HEK293 (cell line): ENCODE measurements around the gene DNAJC4.

Source experiments
- BCL11A ChIP-seq: fragments of 450-650 bp; formaldehyde crosslinking; IDR thresholded peaks from 2 replicates; pipeline ENCODE4 v1.5.1; 2016; ENCODE audit warnings: low read depth, missing biosample characterization, missing genetic modification characterization
- GLIS2 ChIP-seq: fragments of 450-650 bp; formaldehyde crosslinking; IDR thresholded peaks from 2 replicates; pipeline ENCODE4 v1.5.1; 2016; ENCODE audit warnings: missing biosample characterization, missing genetic modification characterization
- HOXC10 ChIP-seq: sonication (generic); formaldehyde crosslinking; IDR thresholded peaks from 2 replicates; pipeline ENCODE4 v1.8.1; 2023; ENCODE audit warnings: mild to moderate bottlenecking, missing genetic modification reagents
- KLF9 ChIP-seq: fragments of 450-650 bp; formaldehyde crosslinking; IDR thresholded peaks from 2 replicates; pipeline ENCODE4 v1.5.1; 2016; ENCODE audit warnings: missing biosample characterization, missing genetic modification characterization, low read depth
- YY2 ChIP-seq: fragments of 450-650 bp; formaldehyde crosslinking; IDR thresholded peaks from 2 replicates; pipeline ENCODE4 v1.5.1; 2016; ENCODE audit warnings: missing biosample characterization, missing genetic modification characterization
- ZNF140 ChIP-seq: fragments of 450-650 bp; formaldehyde crosslinking; IDR thresholded peaks from 2 replicates; pipeline ENCODE4 v1.5.1; 2016; ENCODE audit warnings: missing biosample characterization, missing genetic modification characterization
- ZNF16 ChIP-seq: fragments of 450-650 bp; formaldehyde crosslinking; IDR thresholded peaks from 2 replicates; pipeline ENCODE4 v1.5.1; 2016; ENCODE audit warnings: low read depth, missing biosample characterization, missing genetic modification characterization
- ZNF169 ChIP-seq: fragments of 450-650 bp; formaldehyde crosslinking; IDR thresholded peaks from 2 replicates; pipeline ENCODE4 v1.5.1; 2016; ENCODE audit warnings: missing biosample characterization, missing genetic modification characterization
- ZNF19 ChIP-seq: fragments of 450-650 bp; formaldehyde crosslinking; IDR thresholded peaks from 2 replicates; pipeline ENCODE4; 2016; ENCODE audit warnings: missing biosample characterization, missing genetic modification characterization, low read depth
- ZNF302 ChIP-seq: fragments of 450-650 bp; formaldehyde crosslinking; IDR thresholded peaks from 2 replicates; pipeline ENCODE4 v1.5.1; 2016; ENCODE audit warnings: missing biosample characterization, missing genetic modification characterization, low read depth
- ZNF324 ChIP-seq: fragments of 450-650 bp; formaldehyde crosslinking; IDR thresholded peaks from 2 replicates; pipeline ENCODE4 v1.5.1; 2016; ENCODE audit warnings: missing biosample characterization, missing genetic modification characterization
- ZNF366 ChIP-seq: fragments of 450-650 bp; formaldehyde crosslinking; conservative IDR thresholded peaks from 2 replicates; pipeline ENCODE4 v1.5.1; 2016; ENCODE audit warnings: missing biosample characterization, missing genetic modification characterization
- ZNF391 ChIP-seq: fragments of 450-650 bp; formaldehyde crosslinking; IDR thresholded peaks from 2 replicates; pipeline ENCODE4 v1.5.1; 2016; ENCODE audit warnings: low read depth, missing biosample characterization, missing genetic modification characterization, borderline replicate concordance
- ZNF530 ChIP-seq: fragments of 450-650 bp; formaldehyde crosslinking; IDR thresholded peaks from 2 replicates; pipeline ENCODE4 v1.5.1; 2016; ENCODE audit warnings: low read depth, missing biosample characterization, missing genetic modification characterization
- ZNF623 ChIP-seq: fragments of 450-650 bp; formaldehyde crosslinking; IDR thresholded peaks from 2 replicates; pipeline ENCODE4 v1.5.1; 2016; ENCODE audit warnings: missing biosample characterization, missing genetic modification characterization
- ZNF670 ChIP-seq: fragments of 450-650 bp; formaldehyde crosslinking; IDR thresholded peaks from 2 replicates; pipeline ENCODE4 v1.5.1; 2016; ENCODE audit warnings: missing biosample characterization, missing genetic modification characterization, low read depth
- ZNF701 ChIP-seq: fragments of 450-650 bp; formaldehyde crosslinking; IDR thresholded peaks from 2 replicates; pipeline ENCODE4 v1.5.1; 2016; ENCODE audit warnings: missing biosample characterization, missing genetic modification characterization
- ZNF707 ChIP-seq: fragments of 450-650 bp; formaldehyde crosslinking; IDR thresholded peaks from 2 replicates; pipeline ENCODE4 v1.5.1; 2016; ENCODE audit warnings: missing biosample characterization, missing genetic modification characterization
- ZNF843 ChIP-seq: fragments of 450-650 bp; formaldehyde crosslinking; IDR thresholded peaks from 2 replicates; pipeline ENCODE4 v1.5.1; 2016; ENCODE audit warnings: missing biosample characterization, missing genetic modification characterization
- ZSCAN30 ChIP-seq: fragments of 450-650 bp; IDR thresholded peaks from 2 replicates; pipeline ENCODE4 v1.5.1; 2018; ENCODE audit warnings: missing biosample characterization, mild to moderate bottlenecking, missing genetic modification characterization, moderate library complexity
- TF ChIP-seq, protein P1 (sequence below): fragments of 450-650 bp; formaldehyde crosslinking; conservative IDR thresholded peaks from 2 replicates; pipeline ENCODE4 v1.5.1; 2016; ENCODE audit warnings: low read depth, missing biosample characterization, missing genetic modification characterization
- TF ChIP-seq, protein P2 (sequence below): fragments of 450-650 bp; formaldehyde crosslinking; IDR thresholded peaks from 2 replicates; pipeline ENCODE4 v1.5.1; 2016; ENCODE audit warnings: missing biosample characterization, missing genetic modification characterization
- TF ChIP-seq, protein P3 (sequence below): fragments of 450-650 bp; formaldehyde crosslinking; IDR thresholded peaks from 2 replicates; pipeline ENCODE4 v1.5.1; 2017; ENCODE audit warnings: missing biosample characterization, missing genetic modification characterization
- TF ChIP-seq, protein P4 (sequence below): fragments of 450-650 bp; formaldehyde crosslinking; IDR thresholded peaks from 2 replicates; pipeline ENCODE4 v1.5.1; 2016; ENCODE audit warnings: missing biosample characterization, missing genetic modification characterization, low read depth
- TF ChIP-seq, protein P5 (sequence below): fragments of 450-650 bp; formaldehyde crosslinking; IDR thresholded peaks from 2 replicates; pipeline ENCODE4 v1.5.1; 2016; ENCODE audit warnings: missing biosample characterization, missing genetic modification characterization, low read depth
- TF ChIP-seq, protein P6 (sequence below): fragments of 450-650 bp; formaldehyde crosslinking; IDR thresholded peaks from 2 replicates; pipeline ENCODE4 v1.5.1; 2016; ENCODE audit warnings: missing biosample characterization, missing genetic modification characterization, borderline replicate concordance

The DNAJC4 gene

DNA sequence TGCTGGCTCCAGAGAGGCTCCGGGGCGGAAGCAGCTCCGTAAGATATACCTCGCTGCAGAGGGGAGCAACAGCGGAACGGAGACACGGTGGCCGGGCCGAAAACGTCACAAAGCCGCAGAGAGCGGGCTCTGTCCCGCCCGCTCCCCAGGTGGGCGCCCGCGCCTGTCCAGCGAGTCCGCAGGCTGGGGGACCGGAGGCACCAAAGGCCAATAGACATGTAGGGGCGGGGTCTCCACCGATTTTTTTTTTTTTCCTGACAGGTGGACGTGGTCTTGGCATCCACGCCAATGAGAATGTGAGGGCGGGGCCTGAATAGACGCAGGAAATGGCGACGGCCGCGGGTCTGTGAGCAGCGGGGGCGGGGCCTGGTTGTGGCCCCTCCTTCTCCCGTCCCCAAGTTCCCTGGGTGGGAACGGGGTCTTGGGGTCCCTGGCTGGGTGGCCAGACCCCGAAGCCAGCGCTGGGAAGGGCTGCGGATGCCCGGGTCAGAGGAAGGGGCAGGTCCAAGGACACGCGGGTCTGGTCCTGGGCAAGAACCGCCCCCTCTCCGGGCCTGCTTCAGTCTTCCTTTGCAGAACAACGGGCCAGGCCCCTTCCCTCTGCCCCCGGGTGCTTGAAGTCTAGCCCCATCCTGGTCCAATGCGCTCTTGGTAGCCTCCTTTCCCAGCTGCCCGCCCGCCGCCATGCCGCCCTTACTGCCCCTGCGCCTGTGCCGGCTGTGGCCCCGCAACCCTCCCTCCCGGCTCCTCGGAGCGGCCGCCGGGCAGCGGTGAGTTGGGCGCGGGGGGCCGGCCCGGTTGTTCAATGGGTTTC, at the start of gene DNAJC4 (continued):
- TF ChIP-seq, protein P1, sequence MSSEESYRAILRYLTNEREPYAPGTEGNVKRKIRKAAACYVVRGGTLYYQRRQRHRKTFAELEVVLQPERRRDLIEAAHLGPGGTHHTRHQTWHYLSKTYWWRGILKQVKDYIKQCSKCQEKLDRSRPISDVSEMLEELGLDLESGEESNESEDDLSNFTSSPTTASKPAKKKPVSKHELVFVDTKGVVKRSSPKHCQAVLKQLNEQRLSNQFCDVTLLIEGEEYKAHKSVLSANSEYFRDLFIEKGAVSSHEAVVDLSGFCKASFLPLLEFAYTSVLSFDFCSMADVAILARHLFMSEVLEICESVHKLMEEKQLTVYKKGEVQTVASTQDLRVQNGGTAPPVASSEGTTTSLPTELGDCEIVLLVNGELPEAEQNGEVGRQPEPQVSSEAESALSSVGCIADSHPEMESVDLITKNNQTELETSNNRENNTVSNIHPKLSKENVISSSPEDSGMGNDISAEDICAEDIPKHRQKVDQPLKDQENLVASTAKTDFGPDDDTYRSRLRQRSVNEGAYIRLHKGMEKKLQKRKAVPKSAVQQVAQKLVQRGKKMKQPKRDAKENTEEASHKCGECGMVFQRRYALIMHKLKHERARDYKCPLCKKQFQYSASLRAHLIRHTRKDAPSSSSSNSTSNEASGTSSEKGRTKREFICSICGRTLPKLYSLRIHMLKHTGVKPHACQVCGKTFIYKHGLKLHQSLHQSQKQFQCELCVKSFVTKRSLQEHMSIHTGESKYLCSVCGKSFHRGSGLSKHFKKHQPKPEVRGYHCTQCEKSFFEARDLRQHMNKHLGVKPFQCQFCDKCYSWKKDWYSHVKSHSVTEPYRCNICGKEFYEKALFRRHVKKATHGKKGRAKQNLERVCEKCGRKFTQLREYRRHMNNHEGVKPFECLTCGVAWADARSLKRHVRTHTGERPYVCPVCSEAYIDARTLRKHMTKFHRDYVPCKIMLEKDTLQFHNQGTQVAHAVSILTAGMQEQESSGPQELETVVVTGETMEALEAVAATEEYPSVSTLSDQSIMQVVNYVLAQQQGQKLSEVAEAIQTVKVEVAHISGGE (tag by site-specific recombination), result 0 out of 2 replicates have a peak, but pooled peaks have one; percentile 7
- TF ChIP-seq KLF9 (peak; percentile 85), HOXC10 (CRISPR knock-in tag) (no peak), ZNF19 (tag by site-specific recombination) (no peak), ZNF391 (tag by site-specific recombination) (no peak), ZNF140 (tag by site-specific recombination) (no peak), ZNF16 (no peak), ZNF701 (tag by site-specific recombination) (no peak), ZNF707 (tag by site-specific recombination) (no peak), ZSCAN30 (tag by site-specific recombination) (no peak), ZNF623 (tag by site-specific recombination) (no peak), ZNF670 (tag by site-specific recombination) (no peak), ZNF530 (tag by site-specific recombination) (no peak), ZNF169 (tag by site-specific recombination) (no peak), GLIS2 (tag by site-specific recombination) (peak; percentile 61), ZNF302 (tag by site-specific recombination) (no peak), ZNF843 (tag by site-specific recombination) (no peak), ZNF366 (tag by site-specific recombination) (no peak), ZNF324 (tag by site-specific recombination) (no peak; the same call in 1 of the 2 replicates), YY2 (tag by site-specific recombination) (0 out of 2 replicates have a peak, but pooled peaks have one; percentile 40), BCL11A (tag by site-specific recombination) (0 out of 2 replicates have a peak, but pooled peaks have one; percentile 19)
- TF ChIP-seq, protein P2, sequence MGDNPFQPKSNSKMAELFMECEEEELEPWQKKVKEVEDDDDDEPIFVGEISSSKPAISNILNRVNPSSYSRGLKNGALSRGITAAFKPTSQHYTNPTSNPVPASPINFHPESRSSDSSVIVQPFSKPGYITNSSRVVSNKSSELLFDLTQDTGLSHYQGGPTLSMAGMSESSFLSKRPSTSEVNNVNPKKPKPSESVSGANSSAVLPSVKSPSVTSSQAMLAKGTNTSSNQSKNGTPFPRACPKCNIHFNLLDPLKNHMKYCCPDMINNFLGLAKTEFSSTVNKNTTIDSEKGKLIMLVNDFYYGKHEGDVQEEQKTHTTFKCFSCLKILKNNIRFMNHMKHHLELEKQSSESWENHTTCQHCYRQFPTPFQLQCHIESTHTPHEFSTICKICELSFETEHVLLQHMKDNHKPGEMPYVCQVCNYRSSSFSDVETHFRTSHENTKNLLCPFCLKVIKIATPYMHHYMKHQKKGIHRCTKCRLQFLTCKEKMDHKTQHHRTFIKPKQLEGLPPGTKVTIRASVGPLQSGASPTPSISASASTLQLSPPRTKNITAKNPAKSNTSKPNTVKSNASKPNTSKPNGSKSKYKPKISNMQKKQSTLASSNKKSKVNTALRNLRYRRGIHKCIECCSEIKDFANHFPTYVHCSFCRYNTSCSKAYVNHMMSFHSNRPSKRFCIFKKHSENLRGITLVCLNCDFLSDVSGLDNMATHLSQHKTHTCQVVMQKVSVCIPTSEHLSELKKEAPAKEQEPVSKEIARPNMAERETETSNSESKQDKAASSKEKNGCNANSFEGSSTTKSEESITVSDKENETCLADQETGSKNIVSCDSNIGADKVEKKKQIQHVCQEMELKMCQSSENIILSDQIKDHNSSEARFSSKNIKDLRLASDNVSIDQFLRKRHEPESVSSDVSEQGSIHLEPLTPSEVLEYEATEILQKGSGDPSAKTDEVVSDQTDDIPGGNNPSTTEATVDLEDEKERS (tag by site-specific recombination), result no peak
- TF ChIP-seq, protein P3, sequence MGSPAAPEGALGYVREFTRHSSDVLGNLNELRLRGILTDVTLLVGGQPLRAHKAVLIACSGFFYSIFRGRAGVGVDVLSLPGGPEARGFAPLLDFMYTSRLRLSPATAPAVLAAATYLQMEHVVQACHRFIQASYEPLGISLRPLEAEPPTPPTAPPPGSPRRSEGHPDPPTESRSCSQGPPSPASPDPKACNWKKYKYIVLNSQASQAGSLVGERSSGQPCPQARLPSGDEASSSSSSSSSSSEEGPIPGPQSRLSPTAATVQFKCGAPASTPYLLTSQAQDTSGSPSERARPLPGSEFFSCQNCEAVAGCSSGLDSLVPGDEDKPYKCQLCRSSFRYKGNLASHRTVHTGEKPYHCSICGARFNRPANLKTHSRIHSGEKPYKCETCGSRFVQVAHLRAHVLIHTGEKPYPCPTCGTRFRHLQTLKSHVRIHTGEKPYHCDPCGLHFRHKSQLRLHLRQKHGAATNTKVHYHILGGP (tag by site-specific recombination), result no peak
- TF ChIP-seq, protein P4, sequence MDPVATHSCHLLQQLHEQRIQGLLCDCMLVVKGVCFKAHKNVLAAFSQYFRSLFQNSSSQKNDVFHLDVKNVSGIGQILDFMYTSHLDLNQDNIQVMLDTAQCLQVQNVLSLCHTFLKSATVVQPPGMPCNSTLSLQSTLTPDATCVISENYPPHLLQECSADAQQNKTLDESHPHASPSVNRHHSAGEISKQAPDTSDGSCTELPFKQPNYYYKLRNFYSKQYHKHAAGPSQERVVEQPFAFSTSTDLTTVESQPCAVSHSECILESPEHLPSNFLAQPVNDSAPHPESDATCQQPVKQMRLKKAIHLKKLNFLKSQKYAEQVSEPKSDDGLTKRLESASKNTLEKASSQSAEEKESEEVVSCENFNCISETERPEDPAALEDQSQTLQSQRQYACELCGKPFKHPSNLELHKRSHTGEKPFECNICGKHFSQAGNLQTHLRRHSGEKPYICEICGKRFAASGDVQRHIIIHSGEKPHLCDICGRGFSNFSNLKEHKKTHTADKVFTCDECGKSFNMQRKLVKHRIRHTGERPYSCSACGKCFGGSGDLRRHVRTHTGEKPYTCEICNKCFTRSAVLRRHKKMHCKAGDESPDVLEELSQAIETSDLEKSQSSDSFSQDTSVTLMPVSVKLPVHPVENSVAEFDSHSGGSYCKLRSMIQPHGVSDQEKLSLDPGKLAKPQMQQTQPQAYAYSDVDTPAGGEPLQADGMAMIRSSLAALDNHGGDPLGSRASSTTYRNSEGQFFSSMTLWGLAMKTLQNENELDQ (tag by site-specific recombination), result no peak
- TF ChIP-seq, protein P5, sequence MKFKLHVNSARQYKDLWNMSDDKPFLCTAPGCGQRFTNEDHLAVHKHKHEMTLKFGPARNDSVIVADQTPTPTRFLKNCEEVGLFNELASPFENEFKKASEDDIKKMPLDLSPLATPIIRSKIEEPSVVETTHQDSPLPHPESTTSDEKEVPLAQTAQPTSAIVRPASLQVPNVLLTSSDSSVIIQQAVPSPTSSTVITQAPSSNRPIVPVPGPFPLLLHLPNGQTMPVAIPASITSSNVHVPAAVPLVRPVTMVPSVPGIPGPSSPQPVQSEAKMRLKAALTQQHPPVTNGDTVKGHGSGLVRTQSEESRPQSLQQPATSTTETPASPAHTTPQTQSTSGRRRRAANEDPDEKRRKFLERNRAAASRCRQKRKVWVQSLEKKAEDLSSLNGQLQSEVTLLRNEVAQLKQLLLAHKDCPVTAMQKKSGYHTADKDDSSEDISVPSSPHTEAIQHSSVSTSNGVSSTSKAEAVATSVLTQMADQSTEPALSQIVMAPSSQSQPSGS (tag by site-specific recombination), result no peak
- TF ChIP-seq, protein P6, sequence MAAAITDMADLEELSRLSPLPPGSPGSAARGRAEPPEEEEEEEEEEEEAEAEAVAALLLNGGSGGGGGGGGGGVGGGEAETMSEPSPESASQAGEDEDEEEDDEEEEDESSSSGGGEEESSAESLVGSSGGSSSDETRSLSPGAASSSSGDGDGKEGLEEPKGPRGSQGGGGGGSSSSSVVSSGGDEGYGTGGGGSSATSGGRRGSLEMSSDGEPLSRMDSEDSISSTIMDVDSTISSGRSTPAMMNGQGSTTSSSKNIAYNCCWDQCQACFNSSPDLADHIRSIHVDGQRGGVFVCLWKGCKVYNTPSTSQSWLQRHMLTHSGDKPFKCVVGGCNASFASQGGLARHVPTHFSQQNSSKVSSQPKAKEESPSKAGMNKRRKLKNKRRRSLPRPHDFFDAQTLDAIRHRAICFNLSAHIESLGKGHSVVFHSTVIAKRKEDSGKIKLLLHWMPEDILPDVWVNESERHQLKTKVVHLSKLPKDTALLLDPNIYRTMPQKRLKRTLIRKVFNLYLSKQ (tag by site-specific recombination), result no peak
